HL-60 (cell line): ENCODE data around the gene LRRC46.

Source experiments
- CTCF ChIP-seq: IDR thresholded peaks from one replicate; pipeline ENCODE4 v1.5.1; 2011; ENCODE audit warnings: low read length, control low read depth, inconsistent platforms; ENCODE audit not compliant: insufficient read depth
- GABPA ChIP-seq: IDR thresholded peaks from 2 replicates; pipeline ENCODE4 v1.6.1; 2012; ENCODE audit warnings: low read depth
- POLR2AphosphoS5 ChIP-seq: IDR thresholded peaks from 2 replicates; pipeline ENCODE4 v1.6.1; 2012; ENCODE audit warnings: low read depth

- TF ChIP-seq CTCF: no peak
- no peak for TF ChIP-seq POLR2AphosphoS5
- TF ChIP-seq GABPA: no peak
Measured at GRCh38 chr17:47857551-47858455, 26.3 kb downstream of the LRRC46 start.
